Measurements from ENCODE around the gene PHLDB1. TPM values are rescaled to one million over a fixed set of nuclear protein-coding genes. Genes with fewer than 3 reads are reported as not detected.

PHLDB1 gene
- total RNA-seq, 3 donors from 2014 or later = 104 to 150 (median 109) TPM

DNA sequence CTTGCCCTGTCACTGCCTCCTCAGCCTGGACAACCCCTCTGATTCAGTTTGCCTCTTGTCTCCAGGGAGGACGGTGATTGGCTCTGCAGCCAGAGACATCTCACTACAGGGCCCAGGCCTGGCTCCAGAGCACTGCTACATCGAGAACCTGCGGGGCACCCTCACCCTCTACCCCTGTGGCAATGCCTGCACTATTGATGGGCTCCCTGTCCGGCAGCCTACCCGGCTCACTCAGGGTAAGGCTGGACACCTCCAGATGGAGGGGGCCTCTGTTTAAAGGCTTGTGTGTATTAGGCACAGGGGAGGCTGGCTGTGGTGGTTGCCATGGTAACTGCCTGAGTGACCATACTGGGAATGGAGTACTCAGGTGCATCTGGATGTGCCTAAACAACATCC lies 8.6 kb downstream of the PHLDB1 start:
- peak overlapping the region; percentile 62 to 95 for H3K27ac ChIP-seq
- H3K4me1 ChIP-seq = peaks cover 18 to 19% of the 10 kb centered on the region in 2 donors
- no peak for DNase-seq (ENCODE audit: low spot score in 2 of 2)
- H3K4me3 ChIP-seq = no peak overlapping the region
- H3K9me3 ChIP-seq = no peaks in the 10 kb centered on the region
- no peaks in the 10 kb centered on the region for H3K27me3 ChIP-seq
- no peaks in the 10 kb centered on the region for H3K36me3 ChIP-seq
- TF ChIP-seq, protein P1, sequence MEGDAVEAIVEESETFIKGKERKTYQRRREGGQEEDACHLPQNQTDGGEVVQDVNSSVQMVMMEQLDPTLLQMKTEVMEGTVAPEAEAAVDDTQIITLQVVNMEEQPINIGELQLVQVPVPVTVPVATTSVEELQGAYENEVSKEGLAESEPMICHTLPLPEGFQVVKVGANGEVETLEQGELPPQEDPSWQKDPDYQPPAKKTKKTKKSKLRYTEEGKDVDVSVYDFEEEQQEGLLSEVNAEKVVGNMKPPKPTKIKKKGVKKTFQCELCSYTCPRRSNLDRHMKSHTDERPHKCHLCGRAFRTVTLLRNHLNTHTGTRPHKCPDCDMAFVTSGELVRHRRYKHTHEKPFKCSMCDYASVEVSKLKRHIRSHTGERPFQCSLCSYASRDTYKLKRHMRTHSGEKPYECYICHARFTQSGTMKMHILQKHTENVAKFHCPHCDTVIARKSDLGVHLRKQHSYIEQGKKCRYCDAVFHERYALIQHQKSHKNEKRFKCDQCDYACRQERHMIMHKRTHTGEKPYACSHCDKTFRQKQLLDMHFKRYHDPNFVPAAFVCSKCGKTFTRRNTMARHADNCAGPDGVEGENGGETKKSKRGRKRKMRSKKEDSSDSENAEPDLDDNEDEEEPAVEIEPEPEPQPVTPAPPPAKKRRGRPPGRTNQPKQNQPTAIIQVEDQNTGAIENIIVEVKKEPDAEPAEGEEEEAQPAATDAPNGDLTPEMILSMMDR (IDR thresholded peaks at IDR 0.05) = no peak
- TF ChIP-seq POLR2A (IDR thresholded peaks at IDR 0.05) (no peak), POLR2AphosphoS5 (IDR thresholded peaks at IDR 0.05) (no peak)
- intact Hi-C loops (cut with DNase I; ENCODE audit: low total_unique reads) = no loop called here

DNA sequence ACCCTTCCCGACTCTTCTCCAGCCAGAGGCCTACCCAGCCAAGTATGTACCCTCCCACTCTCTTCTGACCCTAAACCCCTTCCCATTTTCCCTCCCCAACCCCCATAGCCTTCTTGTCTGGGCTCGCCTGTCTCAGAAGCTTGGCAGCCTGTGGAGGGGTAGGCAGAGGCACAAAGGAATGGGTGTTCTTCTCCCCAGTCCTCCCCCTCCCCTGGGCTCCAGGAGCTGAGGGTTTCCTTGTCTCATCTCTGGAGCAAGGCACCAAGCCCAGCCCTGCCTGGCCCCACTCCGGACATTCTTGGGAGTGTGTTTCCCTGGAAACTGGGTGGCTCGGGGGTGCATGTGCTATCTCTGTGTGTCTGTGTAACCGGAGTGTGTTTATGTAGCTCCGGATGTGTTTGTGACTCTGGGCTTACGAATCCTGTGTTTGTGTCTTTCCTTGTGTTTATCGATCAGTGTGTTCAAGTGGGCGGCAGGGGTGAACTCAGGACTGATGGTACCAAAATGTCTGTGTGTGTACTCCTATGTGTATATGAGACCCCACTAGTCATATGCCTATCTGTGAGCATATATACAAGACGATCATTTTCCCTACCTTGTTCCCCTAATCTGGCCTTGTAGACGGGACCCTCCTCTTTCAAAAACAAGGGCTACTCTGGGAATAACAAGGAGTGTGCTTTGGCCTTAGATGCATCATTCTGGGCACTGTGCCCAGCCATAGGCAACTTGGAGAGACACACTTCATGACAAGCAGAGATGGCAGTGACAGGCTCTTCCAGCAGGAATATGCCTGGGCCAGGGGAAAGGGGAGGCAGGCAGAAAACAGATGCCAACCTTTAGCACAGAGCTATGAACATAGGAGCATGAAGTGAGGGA lies 10.9 kb downstream of the PHLDB1 start:
- TF ChIP-seq POLR2A (IDR thresholded peaks at IDR 0.05) (no peak), POLR2AphosphoS5 (IDR thresholded peaks at IDR 0.05) (no peak)
- TF ChIP-seq, protein P1 (IDR thresholded peaks at IDR 0.05) = no peak
- DNase-seq (ENCODE audit: low spot score in 2 of 2) = peak; percentile 64 to 96
- intact Hi-C loops (cut with DNase I; ENCODE audit: low total_unique reads) = no loop called here
- peaks cover 21 to 31% of the 10 kb centered on the region in 2 donors for H3K4me1 ChIP-seq
- H3K36me3 ChIP-seq = no peaks in the 10 kb centered on the region
- peak overlapping the region in 1 of 3 donors; percentile 35 for H3K4me3 ChIP-seq
- H3K9me3 ChIP-seq = no peaks in the 10 kb centered on the region
- peak overlapping the region; percentile 94 to 95 for H3K27ac ChIP-seq
- H3K27me3 ChIP-seq = no peaks in the 10 kb centered on the region

DNA sequence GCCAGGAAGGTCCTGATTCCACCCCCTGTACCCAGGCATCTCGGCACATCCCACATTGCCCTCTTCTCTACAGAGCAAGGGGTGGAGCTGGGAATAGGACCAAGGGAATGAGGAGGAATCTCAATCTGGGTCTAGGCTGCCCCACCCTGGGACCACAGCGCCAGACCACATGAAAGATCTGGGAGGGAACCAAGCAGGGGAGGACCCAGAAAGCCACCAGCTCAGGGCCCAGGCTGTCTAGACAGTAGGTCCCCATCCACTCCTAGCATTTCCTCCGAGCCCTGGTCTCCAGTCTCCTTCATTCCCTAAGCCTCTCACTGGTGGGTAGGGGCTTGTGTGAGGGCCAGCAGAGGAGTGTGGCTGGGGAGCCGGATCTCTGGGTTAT lies 11.6 kb downstream of the PHLDB1 start:
- Histone ChIP-seq H3K27me3 (no peaks in the 10 kb centered on the region), H3K4me1 (peaks cover 21 to 33% of the 10 kb centered on the region in 2 donors), H3K27ac (peak overlapping the region; percentile 94 to 95), H3K4me3 (peak overlapping the region in 1 of 3 donors; percentile 35), H3K9me3 (no peaks in the 10 kb centered on the region), H3K36me3 (no peaks in the 10 kb centered on the region)
- DNase-seq (ENCODE audit: low spot score in 2 of 2) = peak in 1 of 2 donors; percentile 87
- TF ChIP-seq POLR2A (IDR thresholded peaks at IDR 0.05) = no peak
- TF ChIP-seq POLR2AphosphoS5 (IDR thresholded peaks at IDR 0.05) = peak in 1 of 3 donors; percentile 12
- intact Hi-C loops (cut with DNase I; ENCODE audit: low total_unique reads) = no loop called here

DNA sequence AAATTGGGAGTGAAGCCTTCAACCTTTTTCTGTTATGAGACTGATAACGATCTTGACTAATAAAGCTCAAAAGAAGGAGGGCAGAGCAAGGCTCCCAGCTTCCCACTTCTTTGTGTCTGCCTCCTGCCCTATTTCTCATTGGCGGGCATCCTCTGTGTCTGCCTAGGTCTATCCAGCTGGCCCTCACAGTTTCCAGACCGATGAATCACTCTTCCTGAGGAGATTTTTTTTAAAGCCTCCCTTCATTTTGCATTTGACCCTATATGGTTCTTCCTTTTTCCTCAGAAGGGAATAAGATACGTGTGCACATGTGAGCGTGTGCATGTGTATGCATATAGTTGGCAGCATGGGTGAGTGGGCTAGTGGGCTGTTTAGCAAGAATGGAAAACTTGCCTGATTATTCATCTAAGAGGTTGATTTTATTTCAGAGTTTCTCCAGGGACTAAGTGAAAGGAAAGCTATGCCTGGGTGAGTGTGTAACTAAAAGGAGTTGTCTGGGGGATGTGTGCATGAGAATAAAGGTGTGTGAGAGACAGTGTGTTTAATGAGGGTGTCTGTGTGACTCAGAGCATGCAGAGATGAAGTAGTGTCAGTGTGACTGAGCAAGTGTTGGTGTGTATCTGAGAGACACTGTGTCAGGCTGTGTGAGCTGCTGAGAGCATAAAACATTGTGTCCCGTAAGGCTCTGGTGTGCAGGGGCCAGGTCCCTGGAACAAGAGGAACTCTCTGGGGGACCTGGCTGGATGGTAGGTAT lies 12.2 kb downstream of the PHLDB1 start:
- peak overlapping the region in 1 of 3 donors; percentile 35 for H3K4me3 ChIP-seq
- H3K27ac ChIP-seq = peak overlapping the region; percentile 94 to 95
- peaks cover 21 to 33% of the 10 kb centered on the region in 2 donors for H3K4me1 ChIP-seq
- H3K36me3 ChIP-seq = no peaks in the 10 kb centered on the region
- DNase-seq (ENCODE audit: low spot score in 2 of 2) = no peak
- H3K27me3 ChIP-seq = no peaks in the 10 kb centered on the region
- TF ChIP-seq POLR2AphosphoS5 (IDR thresholded peaks at IDR 0.05) (no peak), POLR2A (IDR thresholded peaks at IDR 0.05) (no peak)
- TF ChIP-seq, protein P1 (IDR thresholded peaks at IDR 0.05) = no peak
- no peaks in the 10 kb centered on the region for H3K9me3 ChIP-seq
- intact Hi-C loops (cut with DNase I; ENCODE audit: low total_unique reads) = no loop called here

GRCh38 chr11:118620529-118621070 lies 13.2 kb downstream of the PHLDB1 start:
- no peaks in the 10 kb centered on the region for H3K36me3 ChIP-seq
- peak overlapping the region; percentile 94 to 95 for H3K27ac ChIP-seq
- TF ChIP-seq POLR2A (IDR thresholded peaks at IDR 0.05) = no peak
- TF ChIP-seq POLR2AphosphoS5 (IDR thresholded peaks at IDR 0.05) = no peak
- TF ChIP-seq, protein P1 (IDR thresholded peaks at IDR 0.05) = no peak
- intact Hi-C loops (cut with DNase I; ENCODE audit: low total_unique reads) = no loop called here
- H3K4me3 ChIP-seq = peak overlapping the region; percentile 39 to 80 (median 56)
- no peak for DNase-seq (ENCODE audit: low spot score in 2 of 2)
- H3K4me1 ChIP-seq = peaks cover 21 to 33% of the 10 kb centered on the region in 2 donors
- no peaks in the 10 kb centered on the region for H3K27me3 ChIP-seq
- no peaks in the 10 kb centered on the region for H3K9me3 ChIP-seq

Measured in breast epithelium (tissue), 4 donors.